HG02884 (cell line): ENCODE data around the gene GM2A.
"Not testable (repeated sequence)": the region's sequence is repeated elsewhere in the genome, so short reads cannot be mapped to it uniquely, and the experiment has no call there.

Source experiments
- ATAC-seq: cut with Tn5 transposase; IDR thresholded peaks from one replicate; pipeline ENCODE4 v1.9.1; 2021; ENCODE audit warnings: mild to moderate bottlenecking, moderate library complexity; ENCODE audit not compliant: unreplicated experiment

The GM2A gene

DNA sequence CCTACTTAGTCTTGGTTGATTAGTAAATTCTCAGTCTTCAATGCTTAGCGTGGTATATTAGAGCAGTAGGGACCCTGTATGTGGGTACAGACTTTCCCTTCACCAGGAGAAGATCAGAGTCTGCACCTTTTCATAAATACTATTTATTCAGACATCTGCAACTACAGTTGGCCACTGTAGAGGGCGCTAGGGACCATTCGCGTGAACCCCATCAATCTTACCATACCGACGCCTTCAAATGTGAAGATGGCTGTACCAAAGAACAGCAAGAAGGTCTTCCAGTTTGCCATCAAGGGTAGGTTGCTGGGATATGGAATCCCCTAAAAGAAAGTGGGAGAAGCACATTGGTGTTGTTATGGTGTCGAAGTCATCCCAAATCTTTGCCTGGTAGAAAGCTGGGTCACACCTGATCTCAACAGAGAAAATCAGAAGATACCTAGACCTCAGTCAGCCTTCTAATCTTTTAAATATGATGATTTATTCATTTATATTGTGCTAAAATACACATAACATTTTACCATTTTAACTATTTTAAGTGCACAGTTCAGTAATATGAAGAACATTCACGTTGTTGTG is 31.5 kb downstream of the GM2A start:
- ATAC-seq, result no peak

DNA sequence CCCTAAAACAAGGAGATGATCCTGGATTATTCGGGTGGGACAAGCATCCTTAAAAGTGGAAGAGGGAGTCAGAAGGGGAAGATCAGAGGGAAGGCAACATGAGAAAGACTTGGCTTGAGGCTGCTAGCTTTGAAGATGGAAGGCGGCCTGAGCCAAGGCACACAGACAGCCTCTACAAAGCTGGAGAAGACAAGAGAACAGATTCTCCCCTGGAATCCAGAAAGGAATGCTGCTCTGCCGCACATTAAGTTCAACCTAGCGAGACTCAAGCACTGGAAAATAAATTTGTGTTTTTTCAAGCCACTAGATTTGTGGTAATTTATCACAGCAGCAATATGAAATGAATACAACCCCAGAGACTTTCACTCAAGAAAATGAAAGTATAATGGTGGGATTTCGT is 32.7 kb downstream of the GM2A start:
- no peak for ATAC-seq

DNA sequence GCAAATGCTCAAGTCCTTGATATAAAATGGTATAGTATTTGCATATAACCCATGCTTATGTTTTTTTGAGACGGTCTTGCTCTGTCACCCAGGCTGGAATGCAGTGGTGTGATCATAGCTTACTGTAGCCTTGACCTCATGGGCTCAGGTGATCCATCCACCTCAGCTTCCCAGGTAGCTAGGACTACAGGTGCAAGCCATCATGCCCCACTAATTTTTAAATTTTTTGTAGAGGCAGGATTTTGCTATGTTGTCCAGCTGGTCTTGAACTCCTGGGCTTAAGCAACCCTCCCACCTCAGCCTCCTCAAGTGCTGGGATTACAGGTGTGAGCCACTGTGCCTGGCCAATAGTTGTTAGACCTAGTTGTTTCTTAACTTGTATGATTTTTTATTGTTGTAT is 33.3 kb downstream of the GM2A start:
- no peak for ATAC-seq

- ATAC-seq, result peak; percentile 60
Measured at GRCh38 chr5:151288180-151288579, 35.2 kb downstream of the GM2A start.

DNA sequence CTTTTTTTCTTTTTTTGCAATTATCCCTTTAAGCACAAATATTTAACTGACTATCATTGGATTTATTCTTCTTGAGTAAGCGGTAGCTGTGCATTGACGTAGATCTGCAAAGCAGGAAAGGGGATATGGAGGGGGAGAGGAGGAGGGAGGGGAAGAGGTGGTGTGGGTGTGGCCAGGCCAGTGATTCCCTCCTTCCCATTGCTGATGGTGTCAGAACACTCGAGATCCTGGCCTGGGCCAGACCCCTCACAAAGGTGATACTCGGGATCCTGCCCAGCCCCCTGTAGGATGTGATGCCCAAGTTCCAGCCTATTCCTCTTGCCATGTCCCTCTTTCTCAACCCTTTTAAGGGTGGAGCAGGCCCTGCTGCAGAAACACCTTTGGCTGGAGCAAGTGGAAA is 40.6 kb downstream of the GM2A start:
- no peak for ATAC-seq

GRCh38 chr5:151295138-151295537 is 42.2 kb downstream of the GM2A start:
- ATAC-seq, result no peak

DNA sequence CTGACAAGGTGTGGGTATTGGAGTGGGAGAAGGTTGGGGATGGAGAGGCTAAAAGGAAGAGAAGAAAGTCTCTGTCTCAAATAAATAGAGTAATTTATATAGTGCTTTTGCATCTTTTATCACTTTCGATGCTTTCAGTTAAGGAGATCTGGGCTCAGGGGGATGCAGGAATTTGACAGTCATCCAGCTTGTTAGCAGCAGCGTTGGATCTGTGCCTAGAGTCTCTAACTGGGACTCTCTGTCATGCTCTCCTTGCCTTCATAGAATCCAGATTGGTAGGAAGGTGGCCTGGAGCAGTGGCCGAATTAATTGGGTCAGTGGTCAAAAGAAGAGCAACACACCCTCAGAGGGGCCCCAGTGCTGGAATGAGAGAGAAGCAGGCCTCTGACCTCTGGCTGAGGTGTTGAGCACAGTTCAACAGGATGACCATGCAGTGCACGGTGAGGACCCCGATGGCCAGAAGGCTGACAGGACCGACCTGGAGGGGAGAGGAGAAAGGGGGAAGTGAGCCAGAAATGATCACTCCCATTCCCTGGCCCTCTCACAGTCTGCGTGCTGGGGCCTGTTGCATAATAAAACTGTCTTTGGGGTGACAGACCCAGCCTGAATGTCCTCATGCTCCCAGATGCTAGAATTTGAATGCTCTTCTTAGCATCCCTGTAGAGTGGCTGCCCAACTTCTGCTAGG is 42.9 kb downstream of the GM2A start:
- ATAC-seq, result no peak

DNA sequence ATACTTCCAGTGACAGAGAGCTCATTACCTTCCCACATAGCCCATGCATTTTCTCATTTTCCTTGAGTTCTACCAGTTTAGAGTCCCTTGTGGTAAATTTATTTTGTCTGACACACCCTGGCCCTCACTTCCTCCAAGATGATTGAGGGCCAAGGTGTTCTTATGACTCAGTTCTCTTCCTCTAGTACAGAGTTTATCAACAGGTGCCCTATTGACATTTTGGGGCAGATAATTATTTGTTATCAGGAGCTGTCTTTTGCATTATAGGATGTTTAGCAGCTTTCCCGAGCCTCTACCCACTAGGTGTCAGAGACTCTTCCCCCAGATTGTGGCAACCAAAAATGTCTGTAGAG is 43.5 kb downstream of the GM2A start:
- no peak for ATAC-seq

- no peak for ATAC-seq
Measured at GRCh38 chr5:151296974-151297373, 44.0 kb downstream of the GM2A start.

DNA sequence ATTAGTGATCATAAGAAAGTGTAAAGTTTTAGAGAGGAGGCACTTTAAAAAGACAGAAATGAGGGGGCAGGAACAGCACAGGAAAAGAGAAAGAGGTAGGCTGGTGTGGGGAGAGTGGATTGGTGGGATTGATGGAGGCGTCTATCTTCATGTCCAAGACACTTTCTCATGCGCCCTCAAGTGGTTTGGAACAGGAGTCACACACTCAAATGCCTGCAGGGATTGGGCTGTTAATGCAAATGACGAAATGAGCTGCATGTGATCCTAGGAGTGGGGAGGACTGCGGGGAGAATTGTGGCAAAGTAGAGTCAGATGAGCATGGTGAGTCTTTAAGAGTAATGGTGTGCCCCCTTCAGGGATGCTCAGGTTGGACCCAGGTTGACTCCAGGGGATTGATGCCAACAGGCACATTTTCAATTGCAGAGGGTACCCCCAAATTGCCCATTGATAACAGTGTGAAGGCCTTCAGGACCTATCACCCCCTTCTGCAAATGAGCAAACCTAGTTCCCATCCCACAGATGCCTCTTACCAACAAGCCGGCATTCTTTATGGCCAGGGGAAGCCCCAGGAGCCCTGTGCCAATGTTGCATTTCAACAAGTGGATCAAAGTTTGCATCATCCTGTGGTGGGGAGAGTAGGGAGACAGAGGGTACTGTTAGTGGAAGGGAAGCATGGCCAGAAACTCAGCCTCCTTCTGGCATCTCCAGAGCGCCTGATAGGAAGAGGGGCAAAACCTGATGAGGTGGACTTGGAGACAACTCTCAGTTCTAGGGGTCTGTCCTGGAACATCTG is 45.3 kb downstream of the GM2A start:
- no peak for ATAC-seq

- no peak for ATAC-seq
Measured at GRCh38 chr5:151303666-151304065, 50.7 kb downstream of the GM2A start, which contains the start of gene SLC36A3. SLC36A3 (minus strand) TSS chr5:151303766; CDS start chr5:151303354, 412 bp downstream.

DNA sequence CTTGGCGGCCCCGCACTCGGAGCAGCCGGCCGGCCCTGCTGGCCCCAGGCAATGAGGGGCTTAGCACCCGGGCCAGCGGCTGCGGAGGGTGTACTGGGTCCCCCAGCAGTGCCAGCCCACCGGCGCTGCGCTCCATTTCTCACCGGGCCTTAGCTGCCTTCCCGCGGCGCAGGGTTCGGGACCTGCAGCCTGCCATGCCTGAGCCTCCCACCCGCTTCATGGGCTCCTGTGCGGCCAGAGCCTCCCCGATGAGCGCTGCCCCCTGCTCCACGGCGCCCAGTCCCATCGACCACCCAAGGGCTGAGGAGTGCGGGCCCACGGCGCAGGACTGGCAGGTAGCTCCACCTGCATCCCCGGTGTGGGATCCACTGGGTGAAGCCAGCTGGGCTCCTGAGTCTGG is 56.3 kb downstream of the GM2A start:
- ATAC-seq, result not testable (repeated sequence)

DNA sequence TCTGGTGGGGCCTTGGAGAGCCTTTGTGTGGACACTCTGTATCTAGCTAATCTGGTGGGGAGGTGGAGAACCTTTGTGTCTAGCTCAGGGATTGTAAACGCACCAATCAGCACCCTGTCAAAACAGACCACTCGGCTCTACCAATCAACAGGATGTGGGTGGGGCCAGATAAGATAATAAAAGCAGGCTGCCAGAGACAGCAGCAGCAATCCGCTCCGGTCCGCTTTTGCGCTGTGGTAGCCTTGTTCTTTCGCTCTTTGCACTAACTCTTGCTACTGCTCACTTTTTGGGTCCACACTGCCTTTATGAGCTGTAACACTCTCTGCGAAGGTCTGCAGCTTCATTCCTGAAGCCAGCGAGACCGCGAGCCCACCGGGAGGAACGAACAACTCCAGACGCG is 56.8 kb downstream of the GM2A start:
- ATAC-seq, result not testable (repeated sequence)

DNA sequence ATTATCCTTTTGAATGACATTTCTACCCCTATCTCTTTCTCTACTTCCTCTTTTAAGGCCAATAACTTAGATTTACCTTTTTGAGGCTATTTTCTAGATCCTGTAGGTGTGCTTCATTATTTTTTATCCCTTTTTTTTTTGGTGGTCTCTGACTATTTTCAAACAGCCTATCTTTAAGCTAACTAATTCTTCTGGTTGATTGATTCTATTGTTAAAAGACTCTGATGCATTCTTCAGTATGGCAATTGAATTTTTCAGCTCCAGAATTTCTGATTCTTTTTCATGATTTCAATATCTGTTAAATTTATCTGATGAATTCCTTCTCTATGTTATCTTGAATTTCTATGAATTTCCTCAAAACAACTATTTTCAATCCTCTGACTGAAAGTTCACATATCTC is 57.9 kb downstream of the GM2A start:
- no peak for ATAC-seq

- ATAC-seq, result no peak
Measured at GRCh38 chr5:151312756-151313324, 59.9 kb downstream of the GM2A start.

- ATAC-seq, result no peak
Measured at GRCh38 chr5:151313357-151313756, 60.4 kb downstream of the GM2A start.

DNA sequence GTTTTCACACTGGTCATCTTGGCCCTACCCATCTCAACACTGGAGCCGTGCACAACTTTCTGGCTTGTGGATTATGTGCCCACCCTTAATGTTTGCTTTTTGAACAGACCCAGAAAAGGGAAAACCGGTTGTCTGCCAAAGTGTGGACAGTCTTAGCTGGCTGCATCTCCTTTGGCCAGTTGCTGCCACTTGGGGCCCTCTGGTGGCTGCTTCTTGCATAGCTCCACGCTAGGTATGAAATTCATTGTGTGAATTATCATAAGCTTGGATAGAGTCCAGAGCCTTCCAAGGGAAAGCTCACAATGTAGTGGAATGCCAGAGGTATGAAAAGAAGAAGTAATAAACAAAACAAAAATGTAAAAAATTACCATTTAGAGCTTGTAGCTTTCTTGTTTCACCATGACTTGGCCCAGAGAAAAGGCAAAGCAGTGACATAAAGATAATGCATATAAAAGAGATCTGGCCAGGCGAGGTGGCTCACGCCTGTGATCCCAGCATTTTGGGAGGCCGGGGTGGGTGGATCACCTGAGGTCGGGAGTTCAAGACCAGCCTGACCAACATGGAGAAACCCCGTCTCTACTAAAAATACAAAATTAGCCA is 63.1 kb downstream of the GM2A start:
- peak; percentile 86 for ATAC-seq

- ATAC-seq, result no peak
Measured at GRCh38 chr5:151317871-151318270, 64.9 kb downstream of the GM2A start.

- no peak for ATAC-seq
Measured at GRCh38 chr5:151318850-151319732, 66.1 kb downstream of the GM2A start.
